ENCODE results near the gene GRSF1.
"Not testable (repeated sequence)": the region's sequence is repeated elsewhere in the genome, so short reads cannot be mapped to it uniquely, and the experiment has no call there.

The GRSF1 gene

DNA sequence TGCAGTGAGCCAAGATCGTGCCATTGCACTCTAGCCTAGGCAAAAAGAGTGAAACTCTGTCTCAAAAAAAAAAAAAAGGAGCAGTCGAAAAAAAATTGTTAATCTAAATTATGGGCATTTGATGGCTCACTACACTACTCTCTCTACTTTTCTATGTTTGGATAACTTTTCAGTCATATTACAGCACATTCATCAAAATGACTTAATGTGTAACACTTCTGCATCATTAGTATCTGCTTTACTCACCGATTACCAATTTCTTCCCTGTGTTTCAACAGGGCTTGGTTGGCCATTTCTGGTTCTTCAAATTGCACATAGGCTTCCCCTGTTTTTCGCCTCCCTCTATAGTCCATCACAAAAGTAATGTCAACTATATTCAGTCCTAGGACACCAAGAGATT, 8.4 kb downstream of the GRSF1 start:
- no peak for DNase-seq

DNA sequence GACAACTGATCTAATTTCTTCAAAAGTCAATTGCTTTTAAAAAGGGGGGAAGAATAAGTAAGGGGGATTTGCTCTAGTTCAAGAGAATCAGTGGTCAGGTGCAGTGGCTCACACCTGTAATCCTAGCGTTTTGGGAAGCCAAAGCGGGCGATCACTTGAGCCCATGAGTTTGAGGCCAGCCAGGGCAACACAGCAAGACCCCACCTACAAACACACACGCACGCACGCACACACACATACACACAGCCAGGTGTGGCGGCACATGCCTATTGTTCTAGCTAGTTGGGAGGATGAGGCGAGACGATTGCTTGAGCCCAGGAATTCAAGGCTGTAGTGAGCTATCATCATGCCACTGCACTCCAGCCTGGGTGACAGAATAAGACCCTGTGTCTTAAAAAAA, 9.6 kb downstream of the GRSF1 start:
- DNase-seq: no peak

DNA sequence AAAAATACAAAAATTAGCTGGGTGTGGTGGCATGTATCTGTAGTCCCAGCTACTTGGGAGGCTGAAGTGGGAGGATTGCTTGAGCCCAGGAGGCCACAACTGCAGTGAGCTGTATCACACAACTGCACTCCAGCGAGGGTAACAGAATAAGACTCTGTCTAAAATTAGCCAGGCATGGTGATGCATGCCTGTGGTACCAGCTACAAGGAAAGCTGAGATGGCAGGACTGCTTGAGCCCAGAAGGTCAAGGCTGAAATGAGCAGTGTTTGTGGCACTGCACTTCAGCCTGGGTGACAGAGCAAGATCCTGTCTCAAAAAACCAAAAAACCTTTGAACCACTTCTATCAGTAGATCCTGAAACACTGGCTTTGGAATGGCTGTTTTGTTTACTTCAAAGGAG, 10.2 kb downstream of the GRSF1 start:
- DNase-seq: no peak

DNA sequence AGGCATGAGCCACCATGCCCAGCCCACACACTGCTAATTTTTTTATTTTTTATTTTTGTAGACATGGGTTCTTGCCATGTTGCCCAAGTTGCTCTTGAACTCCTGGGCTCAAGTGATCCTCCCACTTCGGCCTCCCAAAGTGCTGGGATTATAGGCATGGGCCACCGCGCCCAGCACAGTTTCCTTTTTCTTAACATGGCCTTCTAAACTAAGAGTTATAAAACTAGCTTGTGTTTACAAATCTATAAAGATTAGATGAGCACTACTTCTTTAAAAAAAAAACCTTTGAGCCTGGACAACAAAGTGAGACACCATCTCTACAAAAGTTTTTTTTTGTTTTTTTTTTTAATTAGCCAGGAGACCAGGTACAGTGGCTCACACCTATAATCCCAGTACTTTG, 10.7 kb downstream of the GRSF1 start:
- no peak for DNase-seq

DNA sequence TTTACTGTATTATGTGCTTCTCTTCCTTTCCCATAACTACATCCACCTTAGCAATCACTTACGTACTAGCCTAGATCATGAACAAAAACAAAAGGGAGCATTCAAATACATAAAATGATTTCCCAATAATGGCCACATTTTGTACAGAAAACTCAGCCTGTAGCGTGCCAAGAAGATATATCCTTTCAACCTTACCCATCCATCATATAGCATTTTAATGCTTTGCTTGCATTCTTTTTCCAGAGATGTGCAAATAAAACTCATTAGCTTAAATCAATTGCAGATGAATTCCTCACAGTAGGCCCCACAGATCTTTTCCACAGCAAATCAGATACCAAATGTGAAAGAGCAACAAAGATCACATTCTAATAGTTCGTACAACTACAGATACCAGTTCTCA, 20.8 kb downstream of the GRSF1 start:
- no peak for DNase-seq

DNA sequence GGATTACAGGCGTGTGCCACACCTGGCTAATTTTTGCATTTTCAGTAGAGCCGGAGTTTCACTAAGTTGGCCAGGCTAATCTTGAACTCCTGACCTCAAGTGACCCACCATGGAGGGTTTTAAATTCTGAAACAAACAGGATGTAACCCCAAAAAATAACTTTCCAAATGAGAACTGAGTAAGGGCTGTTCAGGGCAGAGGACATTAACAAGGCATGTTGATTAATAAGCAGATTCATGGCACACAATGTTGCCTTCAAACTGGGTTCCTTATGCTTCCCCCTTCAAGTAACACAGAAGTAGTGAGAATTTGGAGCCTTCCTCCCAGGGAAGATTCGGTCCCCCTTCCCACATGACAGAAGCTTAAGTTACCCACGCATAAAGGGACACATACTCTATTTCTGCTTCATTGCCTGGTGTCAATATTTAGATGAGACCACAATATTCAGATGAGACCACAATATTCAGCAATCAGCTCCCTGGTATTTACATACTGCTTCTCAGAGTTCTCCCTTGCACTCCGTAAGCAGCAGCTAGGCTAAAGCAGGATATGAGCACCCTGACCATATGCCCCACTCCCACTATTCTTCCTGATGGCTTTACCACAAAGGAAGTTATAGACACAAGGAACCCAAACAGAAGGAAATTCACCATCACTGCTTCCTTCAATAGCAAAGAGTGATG, 21.4 kb downstream of the GRSF1 start:
- DNase-seq: no peak

DNA sequence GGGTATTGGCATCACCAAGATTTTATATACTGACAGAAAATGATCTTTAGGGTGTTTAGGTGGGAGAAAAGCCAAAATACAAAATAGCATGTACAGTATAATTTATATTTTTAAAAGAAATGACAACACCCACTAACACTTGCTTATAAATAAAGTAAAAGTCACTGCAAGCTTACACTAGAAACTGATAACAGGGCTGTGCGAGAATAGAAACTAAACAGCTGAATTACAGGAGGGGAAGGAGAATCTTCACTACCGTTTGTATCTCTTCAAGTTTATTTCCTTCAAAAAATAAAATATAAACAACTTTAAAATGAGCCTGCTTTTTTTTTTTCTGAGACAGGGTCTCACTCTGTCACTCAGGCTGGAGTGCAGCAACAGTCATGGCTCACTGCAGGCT, 22.8 kb downstream of the GRSF1 start:
- DNase-seq: no peak

DNA sequence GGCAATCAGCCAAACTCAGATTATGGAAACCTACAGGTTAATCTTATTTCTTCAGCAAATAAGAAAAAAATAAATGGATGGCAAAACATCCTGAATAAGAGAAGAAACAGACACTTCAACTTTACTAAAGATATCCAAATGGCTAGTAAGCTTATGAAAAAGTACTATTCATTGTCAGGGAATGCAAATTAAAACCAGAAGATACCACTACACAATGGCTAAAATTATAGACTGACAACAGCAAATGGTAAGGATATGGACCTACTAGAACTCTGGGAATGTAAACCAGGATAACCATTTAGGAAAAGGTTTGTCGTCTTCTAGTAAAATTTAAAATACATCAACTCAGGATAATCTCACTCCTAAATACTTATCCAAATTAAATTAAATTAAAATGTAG, 24.3 kb downstream of the GRSF1 start:
- no peak for DNase-seq

DNA sequence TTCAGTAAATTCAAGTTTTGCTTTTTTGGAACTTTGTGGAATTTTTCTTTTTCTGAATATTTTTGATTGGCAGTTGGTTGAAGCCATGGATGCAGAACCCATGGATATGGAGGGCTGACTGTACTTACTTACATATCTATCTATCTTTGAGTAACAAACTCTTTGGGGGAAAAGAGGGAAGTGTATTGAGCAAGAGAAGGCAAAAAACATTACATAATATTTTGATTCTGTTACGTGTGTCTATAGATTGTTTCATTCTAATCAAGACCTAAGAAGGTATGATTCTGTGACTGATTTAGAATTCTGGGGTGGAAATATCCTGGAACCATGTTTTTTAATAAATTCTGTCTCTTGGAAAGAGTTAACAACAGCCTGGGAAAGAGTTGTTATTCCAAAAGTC, 31.5 kb downstream of the GRSF1 start:
- no peak for DNase-seq

DNA sequence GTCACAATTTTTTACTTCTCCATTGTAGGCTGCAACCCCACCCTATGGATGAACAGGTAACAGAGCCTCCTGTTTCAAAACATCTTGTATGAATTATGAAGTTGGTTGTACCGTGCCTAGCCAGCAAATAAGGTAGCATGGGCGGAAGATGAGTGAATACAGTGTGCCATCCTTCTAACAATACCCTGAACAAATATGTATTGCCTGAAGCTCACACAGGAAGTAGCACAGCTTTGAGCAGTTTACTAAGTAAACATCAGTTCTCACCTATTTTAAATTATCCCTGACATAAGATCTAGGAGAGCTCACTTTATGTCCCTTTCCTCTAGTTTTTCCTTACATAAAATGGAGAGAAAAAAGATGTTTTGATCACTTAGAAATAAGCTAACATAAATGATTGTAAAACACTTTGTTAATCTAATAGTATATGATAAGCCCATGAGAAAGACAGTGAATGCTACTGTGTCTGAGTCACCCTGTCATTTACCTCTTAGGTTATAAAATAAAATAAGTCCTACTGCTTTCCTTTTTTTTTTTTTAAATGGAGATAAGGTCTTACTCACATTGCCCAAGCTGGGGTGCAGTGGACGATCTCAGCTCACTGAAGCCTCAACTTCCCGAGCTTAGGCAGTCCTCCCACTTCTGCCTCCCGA, 36.6 kb downstream of the GRSF1 start:
- DNase-seq: no peak

DNA sequence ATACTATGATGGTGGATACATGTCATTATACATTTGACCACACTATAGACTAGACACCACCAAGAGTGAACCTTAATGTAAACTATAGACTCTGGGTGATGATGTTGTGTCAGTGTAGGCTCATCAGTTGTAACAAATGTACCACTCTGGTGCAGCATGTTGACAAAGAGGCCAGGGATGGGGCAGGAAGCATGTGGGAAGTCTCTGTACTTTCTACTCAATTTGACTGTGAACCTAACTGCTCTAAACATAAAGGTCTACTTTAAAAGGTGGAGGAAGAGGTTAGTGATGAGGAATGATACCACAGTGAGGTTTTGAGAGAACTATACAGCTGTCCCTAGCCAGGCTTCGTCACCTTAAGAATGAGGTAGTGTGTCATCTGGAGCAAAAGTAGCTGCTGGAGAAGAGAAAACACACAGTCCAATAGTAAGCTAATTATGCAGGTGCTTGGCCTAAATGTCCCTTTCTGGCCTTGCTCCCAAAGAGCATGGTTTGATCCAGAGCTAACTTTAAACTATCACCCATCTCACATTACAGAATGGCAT, 38.4 kb downstream of the GRSF1 start:
- DNase-seq: no peak

DNA sequence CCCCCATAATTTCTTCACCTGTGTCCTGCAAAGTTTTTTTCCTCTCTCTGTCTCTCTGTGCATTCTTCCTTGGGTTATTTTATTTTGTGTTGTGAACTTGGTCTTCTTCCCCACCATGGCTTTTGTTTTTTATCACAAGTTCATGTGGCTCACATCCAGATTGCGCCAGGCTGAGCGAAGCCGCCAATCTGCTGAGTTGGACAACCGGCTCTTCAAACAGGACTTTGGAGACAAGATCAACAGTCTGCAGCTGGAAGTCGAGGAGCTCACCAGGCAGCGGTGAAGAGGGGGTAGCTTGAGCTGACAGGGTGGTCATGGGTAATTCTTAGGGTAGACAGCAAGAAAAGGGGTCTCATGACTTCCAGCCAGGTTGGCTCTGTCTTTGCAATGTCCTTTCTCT, 46.1 kb downstream of the GRSF1 start:
- DNase-seq: no peak

DNA sequence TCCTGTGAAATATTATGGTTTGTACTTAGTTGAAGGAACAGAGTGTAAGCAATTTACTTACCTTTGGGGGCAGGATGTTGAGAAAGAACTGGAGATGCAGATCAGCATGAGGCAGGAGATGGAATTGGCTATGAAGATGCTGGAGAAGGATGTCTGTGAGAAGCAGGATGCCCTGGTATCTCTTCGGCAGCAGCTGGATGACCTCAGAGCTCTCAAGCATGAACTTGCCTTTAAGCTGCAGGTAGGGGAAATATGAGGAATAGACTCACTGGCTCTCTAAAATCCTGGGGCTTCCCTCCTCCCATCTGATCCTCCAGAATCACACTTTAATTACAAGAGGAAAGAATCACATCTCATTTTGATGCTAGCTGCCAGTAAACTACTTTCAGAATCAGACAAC, 51.0 kb downstream of the GRSF1 start:
- DNase-seq: no peak

DNA sequence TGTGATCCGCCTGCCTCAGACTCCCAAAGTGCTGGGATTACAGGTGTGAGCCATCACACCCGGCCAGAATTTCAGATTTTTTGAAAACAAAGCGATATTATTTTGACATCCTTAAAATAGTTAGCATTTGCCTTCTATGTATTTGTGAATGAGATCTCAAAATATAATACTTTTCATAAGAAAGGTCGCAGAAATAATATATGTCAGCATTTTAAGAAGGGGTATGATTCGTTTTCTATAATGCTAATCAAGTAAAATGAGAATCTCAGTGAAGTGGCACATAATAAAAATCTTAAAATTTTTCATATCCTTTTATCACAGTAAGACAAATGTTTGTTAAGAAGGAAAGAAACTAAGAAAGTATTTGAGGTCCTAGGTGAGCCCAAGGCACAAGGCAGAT, 52.2 kb downstream of the GRSF1 start:
- DNase-seq: no peak

DNA sequence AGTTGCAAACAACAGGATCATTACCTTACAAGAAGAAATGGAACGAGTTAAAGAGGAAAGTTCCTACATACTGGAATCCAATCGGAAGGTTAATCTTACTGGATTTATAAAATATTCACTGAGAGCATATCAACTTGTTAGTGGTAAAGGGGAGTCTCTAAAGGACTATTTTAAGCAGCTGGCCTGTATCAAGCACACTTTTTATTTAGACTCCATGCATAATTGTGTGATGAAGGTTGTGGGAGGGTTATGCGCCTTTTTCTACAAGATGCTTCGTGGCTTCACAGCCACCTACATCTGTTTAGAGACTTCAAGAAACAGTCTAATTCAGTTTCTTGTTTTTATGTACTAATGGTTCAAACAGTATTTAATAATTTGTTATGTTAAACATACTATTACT, 56.6 kb downstream of the GRSF1 start:
- no peak for DNase-seq

DNA sequence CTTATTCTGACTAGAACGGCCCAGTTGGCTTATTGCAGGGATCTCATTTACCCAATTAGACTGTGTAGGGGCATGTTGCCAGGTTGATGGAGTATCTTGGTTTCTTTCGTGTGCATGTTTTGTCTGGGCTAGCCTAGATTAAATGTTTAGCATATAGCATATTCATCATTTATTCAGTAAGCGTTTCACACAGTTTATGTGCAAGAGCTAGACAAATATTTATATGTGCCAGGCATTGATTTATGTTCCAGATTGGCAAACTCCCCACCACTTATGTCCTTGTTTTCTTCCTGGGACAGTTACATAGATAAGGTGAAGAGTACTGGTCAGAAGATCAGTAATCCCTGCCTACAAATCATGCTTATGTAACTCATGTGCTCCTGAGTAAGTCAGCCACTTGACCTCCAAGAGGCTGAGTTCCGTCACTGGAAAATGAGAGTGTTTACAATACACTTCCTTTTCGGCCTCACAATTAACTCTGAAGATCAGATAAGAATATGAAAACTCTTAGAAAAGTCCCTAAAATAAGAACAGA, 60.7 kb downstream of the GRSF1 start:
- DNase-seq: no peak

DNA sequence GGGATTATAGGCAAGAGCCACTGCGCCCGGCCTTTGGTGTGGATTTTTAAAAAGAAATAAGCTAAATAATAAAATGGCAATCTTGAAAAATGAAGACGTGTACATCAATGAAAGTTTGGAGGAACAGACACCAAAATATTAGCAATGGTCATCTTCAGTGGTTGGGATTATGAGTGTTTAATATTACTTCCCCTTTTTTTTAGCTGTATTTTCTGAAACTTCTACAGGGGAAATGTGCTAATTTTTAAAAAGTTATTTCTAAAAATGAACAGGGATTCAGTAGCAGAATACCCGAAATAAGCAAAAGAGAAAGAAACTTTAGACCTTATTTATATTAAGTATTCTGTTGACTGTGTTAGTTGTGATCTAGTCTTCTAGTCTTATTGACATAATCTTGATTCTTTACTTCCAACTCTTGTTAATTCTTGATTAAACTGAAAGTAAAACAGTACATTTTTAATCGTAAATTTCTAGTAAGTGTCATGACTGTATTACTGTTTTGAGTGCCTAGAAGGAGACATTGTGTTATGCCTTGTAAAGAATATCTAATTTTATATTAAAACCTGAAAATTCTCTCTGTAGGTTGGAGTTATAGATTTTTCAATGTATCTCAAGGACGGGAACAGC, 66.6 kb downstream of the GRSF1 start:
- DNase-seq: no peak

DNA sequence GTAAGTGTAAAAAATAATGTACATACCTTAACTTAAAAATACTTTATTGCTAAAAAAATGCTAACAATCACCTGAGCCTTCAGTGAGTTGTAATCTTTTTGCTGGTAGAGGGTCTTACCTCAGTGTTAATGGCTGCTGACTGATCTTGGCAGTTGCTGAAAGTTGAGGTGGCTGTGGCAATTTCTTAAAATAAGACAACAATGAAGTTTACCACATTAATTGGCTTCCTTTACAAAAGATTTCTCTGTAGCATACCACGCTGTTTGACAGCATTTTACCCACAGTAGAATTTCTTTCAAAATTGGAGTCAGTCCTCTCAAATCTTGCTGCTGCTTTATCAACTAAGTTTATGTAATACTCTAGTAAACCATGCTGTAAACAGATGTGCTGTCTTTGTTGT, 70.3 kb downstream of the GRSF1 start:
- DNase-seq: not testable (repeated sequence)

DNA sequence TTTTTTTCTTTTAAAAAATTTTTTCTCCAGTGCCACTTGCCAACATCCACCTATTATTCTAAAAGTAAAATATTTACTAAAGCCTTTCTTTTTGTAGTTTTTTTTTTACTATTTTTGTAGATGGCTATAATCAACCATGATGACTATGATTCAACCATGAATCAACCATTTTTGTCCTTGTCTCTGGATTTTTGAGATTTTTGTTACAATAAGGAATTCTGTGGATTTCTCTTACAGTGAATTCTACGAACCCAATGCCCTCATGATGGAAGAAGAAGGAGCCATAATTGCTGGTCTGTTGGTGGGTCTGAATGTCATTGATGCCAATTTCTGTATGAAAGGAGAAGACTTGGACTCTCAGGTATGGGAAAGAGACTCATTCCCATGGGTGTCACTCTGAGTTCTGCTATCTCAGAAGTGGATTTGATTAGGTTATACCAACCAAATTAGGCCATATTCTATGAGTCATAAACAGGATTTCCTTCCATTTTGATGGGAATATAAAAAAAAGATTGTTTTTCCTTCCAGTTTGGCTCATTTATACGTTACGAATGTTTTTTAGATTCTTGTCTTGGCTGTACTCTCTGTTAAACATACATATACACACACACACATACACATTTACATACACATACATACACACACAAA, 71.3 kb downstream of the GRSF1 start:
- DNase-seq: no peak

Measured in CD4-positive, alpha-beta T cell treated with Interleukin-21 for 1 hour (primary cell).